Measurements from ENCODE around the gene VIL1.

Gene VIL1

GRCh38 chr2:218387369-218388194 is 31.3 kb upstream of the VIL1 start:
- peaks cover 2 to 5% of the 10 kb centered on the region in 2 donors for H3K4me1 Mint-ChIP-seq (ENCODE audit: low read depth in 2 of 2)
- H3K36me3 Mint-ChIP-seq (ENCODE audit: insufficient read depth): peaks cover under 1% of the 10 kb centered on the region
- no peaks in the 10 kb centered on the region for H3K9me3 Mint-ChIP-seq
- H3K4me3 Mint-ChIP-seq: peak overlapping the region in 1 of 2 donors; percentile 10
- H3K27me3 Mint-ChIP-seq: peaks cover 6 to 12% of the 10 kb centered on the region in 2 donors
- DNase-seq: no peak
- peak; percentile 41 for ATAC-seq (replicated peaks)
- no peak overlapping the region for H3K27ac Mint-ChIP-seq

GRCh38 chr2:218389333-218390150 is 29.4 kb upstream of the VIL1 start:
- no peak for ATAC-seq (replicated peaks)
- H3K4me1 Mint-ChIP-seq (ENCODE audit: low read depth in 2 of 2): peaks cover 14 to 23% of the 10 kb centered on the region in 2 donors
- peaks cover 6 to 12% of the 10 kb centered on the region in 2 donors for H3K27me3 Mint-ChIP-seq
- DNase-seq: no peak
- H3K27ac Mint-ChIP-seq: no peak overlapping the region
- no peak overlapping the region for H3K4me3 Mint-ChIP-seq
- no peaks in the 10 kb centered on the region for H3K9me3 Mint-ChIP-seq
- H3K36me3 Mint-ChIP-seq (ENCODE audit: insufficient read depth): peaks cover 9% of the 10 kb centered on the region

- Mint-ChIP-seq H3K27me3 (peaks cover 6 to 12% of the 10 kb centered on the region in 2 donors), H3K4me3 (no peak overlapping the region), H3K36me3 (ENCODE audit: insufficient read depth) (peaks cover 13% of the 10 kb centered on the region), H3K27ac (no peak overlapping the region), H3K9me3 (no peaks in the 10 kb centered on the region), H3K4me1 (ENCODE audit: low read depth in 2 of 2) (peaks cover 24 to 36% of the 10 kb centered on the region in 2 donors)
- no peak for ATAC-seq (replicated peaks)
- no peak for DNase-seq
These were observed 27.7 kb upstream of the VIL1 start for GRCh38 chr2:218391202-218391601.

DNA sequence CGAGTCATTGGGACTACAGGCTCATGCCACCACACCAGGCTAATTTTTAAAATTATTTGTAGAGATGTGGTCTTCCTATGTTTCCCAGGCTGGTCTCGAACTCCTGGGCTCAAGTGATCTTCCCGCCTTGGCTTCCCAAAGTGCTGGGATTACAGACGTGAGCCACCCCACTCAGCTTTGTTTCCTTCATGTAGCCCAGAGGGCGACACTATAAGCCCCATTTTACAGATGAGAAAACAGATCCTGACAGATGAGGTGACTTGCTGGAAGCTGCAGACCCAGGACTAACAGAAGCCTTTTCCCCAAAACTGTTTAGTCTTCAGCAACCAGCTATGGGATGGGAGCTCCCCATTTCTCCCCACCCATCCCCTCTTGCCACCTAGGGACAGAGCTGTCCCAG is 26.5 kb upstream of the VIL1 start:
- ATAC-seq (replicated peaks) (no peak), DNase-seq (no peak)
- Mint-ChIP-seq H3K4me3 (no peak overlapping the region), H3K27ac (no peak overlapping the region), H3K4me1 (ENCODE audit: low read depth in 2 of 2) (peaks cover 34 to 43% of the 10 kb centered on the region in 2 donors), H3K36me3 (ENCODE audit: insufficient read depth) (peaks cover 23% of the 10 kb centered on the region), H3K9me3 (no peaks in the 10 kb centered on the region), H3K27me3 (peaks cover 0 to under 1% of the 10 kb centered on the region in 2 donors)

GRCh38 chr2:218392891-218393462 is 25.9 kb upstream of the VIL1 start:
- Mint-ChIP-seq H3K9me3 (no peaks in the 10 kb centered on the region), H3K4me1 (ENCODE audit: low read depth in 2 of 2) (peaks cover 39 to 48% of the 10 kb centered on the region in 2 donors), H3K27me3 (no peaks in the 10 kb centered on the region), H3K27ac (no peak overlapping the region), H3K36me3 (ENCODE audit: insufficient read depth) (peaks cover 28% of the 10 kb centered on the region), H3K4me3 (no peak overlapping the region)
- ATAC-seq (replicated peaks): no peak
- DNase-seq: no peak

- Mint-ChIP-seq H3K36me3 (ENCODE audit: insufficient read depth) (peaks cover 32% of the 10 kb centered on the region), H3K4me1 (ENCODE audit: low read depth in 2 of 2) (peaks cover 44 to 48% of the 10 kb centered on the region in 2 donors), H3K9me3 (no peaks in the 10 kb centered on the region), H3K27ac (peak overlapping the region; percentile 66 to 73), H3K4me3 (peak overlapping the region; percentile 33 to 43), H3K27me3 (no peaks in the 10 kb centered on the region)
- peak in 2 of 3 experiments; percentile 41 to 42 for DNase-seq
- ATAC-seq (replicated peaks): no peak
These were observed 25.1 kb upstream of the VIL1 start for GRCh38 chr2:218393750-218394290.

DNA sequence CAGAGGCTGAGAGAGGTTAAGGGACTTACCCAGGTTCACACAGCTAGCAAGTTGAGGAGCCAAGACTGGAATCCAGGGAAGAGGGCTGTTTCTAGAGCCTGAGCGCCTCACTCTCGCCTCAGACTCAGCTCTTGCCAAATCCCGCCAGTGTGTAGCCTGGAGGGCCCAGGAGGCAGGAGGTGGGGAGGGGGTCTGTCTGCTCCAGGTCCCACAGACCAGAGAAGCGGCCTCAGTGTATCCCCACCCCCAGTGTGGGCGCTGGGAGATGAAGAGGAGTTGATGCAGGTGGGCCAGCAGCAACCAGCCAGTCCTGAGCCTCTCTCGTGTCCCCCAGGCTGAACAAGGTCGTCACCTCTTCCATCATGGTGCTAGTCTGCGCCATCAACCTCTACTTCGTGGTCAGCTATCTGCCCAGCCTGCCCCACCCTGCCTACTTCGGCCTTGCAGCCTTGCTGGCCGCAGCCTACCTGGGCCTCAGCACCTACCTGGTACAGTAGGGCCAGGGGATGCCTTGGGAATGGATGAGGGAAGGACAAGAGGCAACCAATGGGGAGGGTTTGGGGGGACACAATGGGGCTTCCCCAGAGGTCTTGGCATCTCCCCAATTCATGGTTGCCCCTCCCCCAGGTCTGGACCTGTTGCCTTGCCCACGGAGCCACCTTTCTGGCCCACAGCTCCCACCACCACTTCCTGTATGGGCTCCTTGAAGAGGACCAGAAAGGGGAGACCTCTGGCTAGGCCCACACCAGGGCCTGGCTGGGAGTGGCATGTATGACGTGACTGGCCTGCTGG is 24.4 kb upstream of the VIL1 start:
- Mint-ChIP-seq H3K27ac (peak overlapping the region; percentile 66 to 73), H3K36me3 (ENCODE audit: insufficient read depth) (peaks cover 36% of the 10 kb centered on the region), H3K9me3 (no peaks in the 10 kb centered on the region), H3K27me3 (no peaks in the 10 kb centered on the region), H3K4me1 (ENCODE audit: low read depth in 2 of 2) (peaks cover 46 to 48% of the 10 kb centered on the region in 2 donors), H3K4me3 (peak overlapping the region; percentile 33 to 43)
- no peak for ATAC-seq (replicated peaks)
- no peak for DNase-seq

DNA sequence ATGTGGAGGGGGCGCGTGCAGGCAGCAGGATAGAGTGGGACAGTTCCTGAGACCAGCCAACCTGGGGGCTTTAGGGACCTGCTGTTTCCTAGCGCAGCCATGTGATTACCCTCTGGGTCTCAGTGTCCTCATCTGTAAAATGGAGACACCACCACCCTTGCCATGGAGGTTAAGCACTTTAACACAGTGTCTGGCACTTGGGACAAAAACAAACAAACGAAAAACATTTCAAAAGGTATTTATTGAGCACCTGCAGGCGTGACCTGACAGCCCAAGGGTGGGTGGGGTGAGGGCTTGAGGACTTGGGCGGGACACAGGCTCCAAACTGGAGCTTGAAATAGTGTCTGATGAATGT is 23.9 kb upstream of the VIL1 start:
- ATAC-seq (replicated peaks) (no peak), DNase-seq (no peak)
- Mint-ChIP-seq H3K4me1 (ENCODE audit: low read depth in 2 of 2) (peaks cover 46 to 48% of the 10 kb centered on the region in 2 donors), H3K27ac (peak overlapping the region; percentile 66 to 73), H3K36me3 (ENCODE audit: insufficient read depth) (peaks cover 40% of the 10 kb centered on the region), H3K4me3 (peak overlapping the region in 1 of 2 donors; percentile 43), H3K9me3 (no peaks in the 10 kb centered on the region), H3K27me3 (no peaks in the 10 kb centered on the region)

GRCh38 chr2:218395456-218395825 is 23.5 kb upstream of the VIL1 start:
- peak overlapping the region; percentile 95 to 98 for H3K27ac Mint-ChIP-seq
- H3K9me3 Mint-ChIP-seq: no peaks in the 10 kb centered on the region
- H3K27me3 Mint-ChIP-seq: no peaks in the 10 kb centered on the region
- peaks cover 46 to 48% of the 10 kb centered on the region in 2 donors for H3K4me1 Mint-ChIP-seq (ENCODE audit: low read depth in 2 of 2)
- H3K4me3 Mint-ChIP-seq: peak overlapping the region; percentile 92 to 98
- DNase-seq (no peak), ATAC-seq (replicated peaks) (no peak)
- peaks cover 43% of the 10 kb centered on the region for H3K36me3 Mint-ChIP-seq (ENCODE audit: insufficient read depth)

DNA sequence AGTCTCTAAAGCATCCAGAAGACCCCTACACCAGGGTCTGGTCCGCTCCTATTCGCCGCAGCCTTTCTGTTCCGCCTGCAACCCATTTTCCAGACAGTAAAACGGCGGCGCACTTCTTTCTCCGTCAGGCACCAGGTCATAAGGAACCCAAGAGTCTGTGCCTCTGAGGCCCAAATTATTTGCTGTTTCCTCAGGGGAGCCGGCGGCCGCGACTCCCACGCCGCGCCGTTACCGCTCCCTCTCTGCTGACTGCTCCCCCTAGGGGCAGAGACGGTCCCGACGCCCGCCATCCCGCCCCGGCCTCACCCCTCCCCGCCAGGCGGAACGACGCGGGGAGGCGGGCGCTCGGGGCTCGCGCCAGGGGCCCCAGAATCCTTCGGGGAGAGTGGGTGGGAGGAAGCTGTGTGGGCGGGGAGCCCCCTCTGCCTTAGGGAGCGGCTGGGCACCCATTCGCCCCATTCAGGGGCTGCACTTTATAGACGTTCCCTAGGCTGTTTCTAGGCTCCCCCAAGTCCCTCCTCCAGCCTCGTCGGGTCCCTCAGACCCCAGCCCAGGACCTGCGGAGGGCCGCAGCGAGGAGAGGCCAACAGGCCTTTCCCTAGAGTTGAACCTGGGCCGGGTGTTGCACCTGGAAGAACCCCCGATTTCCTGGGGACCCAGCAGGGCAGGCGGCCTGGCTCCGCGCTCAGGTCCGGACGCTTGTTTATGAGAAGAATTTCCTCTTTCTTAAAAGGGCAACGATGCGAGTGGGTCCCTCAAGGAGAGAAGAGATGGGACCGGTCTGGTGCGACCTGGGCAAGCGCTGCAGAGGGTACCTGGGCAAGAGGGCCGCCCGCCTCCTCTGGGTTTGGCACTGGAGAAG is 22.9 kb upstream of the VIL1 start:
- Mint-ChIP-seq H3K4me1 (ENCODE audit: low read depth in 2 of 2) (peaks cover 47 to 48% of the 10 kb centered on the region in 2 donors), H3K36me3 (ENCODE audit: insufficient read depth) (peaks cover 44% of the 10 kb centered on the region), H3K27me3 (no peaks in the 10 kb centered on the region), H3K9me3 (no peaks in the 10 kb centered on the region), H3K27ac (peak overlapping the region; percentile 95 to 98), H3K4me3 (peak overlapping the region; percentile 92 to 98)
- ATAC-seq (replicated peaks) (peak; percentile 67), DNase-seq (peak; percentile 90 to 94 (median 93))

GRCh38 chr2:218396688-218397462 is 22.0 kb upstream of the VIL1 start:
- peak; percentile 21 for ATAC-seq (replicated peaks)
- Mint-ChIP-seq H3K4me3 (peak overlapping the region; percentile 92 to 98), H3K27ac (peak overlapping the region; percentile 95 to 98), H3K27me3 (no peaks in the 10 kb centered on the region), H3K36me3 (ENCODE audit: insufficient read depth) (peaks cover 48% of the 10 kb centered on the region), H3K9me3 (no peaks in the 10 kb centered on the region), H3K4me1 (ENCODE audit: low read depth in 2 of 2) (peaks cover 50 to 53% of the 10 kb centered on the region in 2 donors)
- DNase-seq: peak; percentile 67 to 75 (median 72)

Data from effector memory CD8-positive, alpha-beta T cell (primary cell).